Neutrophil (primary cell): ENCODE results near the gene ASIC1.

Source experiments
- H3K27ac ChIP-seq: fragments of 200-600 bp; sonication (generic); 2 replicates; pipeline ENCODE4 v1.5.1; 2016; ENCODE audit warnings: mild to moderate bottlenecking, moderate library complexity
- H3K27me3 ChIP-seq: fragments of 200-600 bp; sonication (generic); 2 replicates; pipeline ENCODE4 v1.6.0; 2016; ENCODE audit warnings: mild to moderate bottlenecking
- H3K36me3 ChIP-seq: fragments of 200-600 bp; sonication (generic); 2 replicates; pipeline ENCODE4 v1.5.1; 2017
- H3K4me1 ChIP-seq, 2 experiments: fragments of 200-600 bp in 1 of 2; sonication (generic) in 1 of 2; 1 replicate in 1 of 2; 2 replicates in 1 of 2; pipeline versions ENCODE4 v1.5.1 to v1.6.1; 2013 to 2016; ENCODE audit warnings: low read depth in 1 of 2, low read length in 1 of 2, mild to moderate bottlenecking in 1 of 2, moderate library complexity in 1 of 2; ENCODE audit not compliant: control insufficient read depth in 1 of 2, insufficient read depth in 1 of 2
- H3K4me3 ChIP-seq, 2 experiments: fragments of 200-600 bp in 1 of 2; sonication (generic) in 1 of 2; 1 replicate in 1 of 2; 2 replicates in 1 of 2; pipeline ENCODE4 v1.5.1; 2013 to 2016; ENCODE audit warnings: low read depth in 1 of 2, low read length in 1 of 2, mild to moderate bottlenecking in 1 of 2, moderate library complexity in 1 of 2
- H3K9me3 ChIP-seq: fragments of 200-600 bp; sonication (generic); 2 replicates; pipeline ENCODE4 v1.5.1; 2016
- TF ChIP-seq, protein P1 (sequence below): fragments of 200-600 bp; sonication (generic); IDR thresholded peaks from 2 replicates; pipeline ENCODE4 v1.5.1; 2016; ENCODE audit warnings: antibody characterized with exemption

Gene ASIC1

GRCh38 chr12:50120953-50121352 lies 63.6 kb downstream of the ASIC1 start:
- no peaks in the 10 kb centered on the region for H3K9me3 ChIP-seq
- peaks cover 54% of the 10 kb centered on the region for H3K36me3 ChIP-seq
- TF ChIP-seq, protein P1, sequence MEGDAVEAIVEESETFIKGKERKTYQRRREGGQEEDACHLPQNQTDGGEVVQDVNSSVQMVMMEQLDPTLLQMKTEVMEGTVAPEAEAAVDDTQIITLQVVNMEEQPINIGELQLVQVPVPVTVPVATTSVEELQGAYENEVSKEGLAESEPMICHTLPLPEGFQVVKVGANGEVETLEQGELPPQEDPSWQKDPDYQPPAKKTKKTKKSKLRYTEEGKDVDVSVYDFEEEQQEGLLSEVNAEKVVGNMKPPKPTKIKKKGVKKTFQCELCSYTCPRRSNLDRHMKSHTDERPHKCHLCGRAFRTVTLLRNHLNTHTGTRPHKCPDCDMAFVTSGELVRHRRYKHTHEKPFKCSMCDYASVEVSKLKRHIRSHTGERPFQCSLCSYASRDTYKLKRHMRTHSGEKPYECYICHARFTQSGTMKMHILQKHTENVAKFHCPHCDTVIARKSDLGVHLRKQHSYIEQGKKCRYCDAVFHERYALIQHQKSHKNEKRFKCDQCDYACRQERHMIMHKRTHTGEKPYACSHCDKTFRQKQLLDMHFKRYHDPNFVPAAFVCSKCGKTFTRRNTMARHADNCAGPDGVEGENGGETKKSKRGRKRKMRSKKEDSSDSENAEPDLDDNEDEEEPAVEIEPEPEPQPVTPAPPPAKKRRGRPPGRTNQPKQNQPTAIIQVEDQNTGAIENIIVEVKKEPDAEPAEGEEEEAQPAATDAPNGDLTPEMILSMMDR: no peak
- no peak overlapping the region for H3K4me3 ChIP-seq
- H3K27me3 ChIP-seq: no peaks in the 10 kb centered on the region
- H3K27ac ChIP-seq: no peak overlapping the region
- H3K4me1 ChIP-seq: no peaks in the 10 kb centered on the region

GRCh38 chr12:50121641-50122040 lies 64.2 kb downstream of the ASIC1 start:
- Histone ChIP-seq H3K27me3 (no peaks in the 10 kb centered on the region), H3K27ac (no peak overlapping the region), H3K4me3 (no peak overlapping the region), H3K4me1 (no peaks in the 10 kb centered on the region), H3K9me3 (no peaks in the 10 kb centered on the region), H3K36me3 (peaks cover 50% of the 10 kb centered on the region)
- TF ChIP-seq, protein P1: no peak

DNA sequence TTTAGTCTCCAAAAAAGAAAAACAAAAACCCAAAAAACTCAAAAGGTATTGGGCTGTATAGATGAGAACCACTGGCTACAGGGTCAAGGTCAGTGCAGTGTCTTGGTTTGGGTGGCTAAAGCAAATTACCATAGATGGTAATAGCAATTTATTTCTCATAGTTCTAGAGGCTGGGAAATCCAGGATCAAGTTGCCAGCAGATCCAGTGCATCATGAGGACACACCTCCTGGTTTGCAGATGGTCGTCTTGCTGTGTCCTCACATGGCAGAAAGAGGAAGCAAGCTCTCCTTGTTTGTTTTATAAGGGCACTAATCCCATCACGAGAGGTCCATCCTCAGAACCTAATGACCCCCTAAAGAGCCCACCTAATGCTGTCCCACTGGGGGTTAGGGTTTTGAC lies 65.8 kb downstream of the ASIC1 start:
- Histone ChIP-seq H3K27me3 (no peaks in the 10 kb centered on the region), H3K27ac (no peak overlapping the region), H3K4me1 (no peaks in the 10 kb centered on the region), H3K9me3 (no peaks in the 10 kb centered on the region), H3K36me3 (peaks cover 61% of the 10 kb centered on the region), H3K4me3 (no peak overlapping the region)
- TF ChIP-seq, protein P1: no peak

- Histone ChIP-seq H3K9me3 (no peaks in the 10 kb centered on the region), H3K4me3 (no peak overlapping the region), H3K4me1 (no peaks in the 10 kb centered on the region), H3K27ac (no peak overlapping the region), H3K36me3 (peaks cover 61% of the 10 kb centered on the region), H3K27me3 (no peaks in the 10 kb centered on the region)
- TF ChIP-seq, protein P1: no peak
Measured at GRCh38 chr12:50127546-50127945, 70.2 kb downstream of the ASIC1 start.

DNA sequence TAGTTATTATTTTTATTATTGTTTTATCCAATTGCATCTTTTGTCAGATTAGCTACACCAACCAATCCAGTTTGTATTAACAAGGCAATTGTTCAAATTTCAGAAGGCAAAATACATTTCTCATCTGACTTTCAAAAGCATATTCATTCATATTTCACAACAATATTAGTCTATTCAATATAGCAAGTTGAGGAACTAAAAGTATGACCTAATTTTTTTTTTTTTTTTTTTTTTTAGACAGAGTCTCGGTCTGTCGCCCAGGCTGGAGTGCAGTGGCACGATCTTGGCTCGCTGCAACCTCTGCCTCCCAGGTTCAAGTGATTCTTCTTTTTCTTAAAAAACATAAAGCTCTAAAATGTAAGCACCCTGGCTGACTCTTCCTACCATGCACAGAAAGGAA lies 71.9 kb downstream of the ASIC1 start:
- Histone ChIP-seq H3K9me3 (no peaks in the 10 kb centered on the region), H3K27ac (no peak overlapping the region), H3K4me1 (no peaks in the 10 kb centered on the region), H3K27me3 (no peaks in the 10 kb centered on the region), H3K36me3 (peaks cover 72% of the 10 kb centered on the region), H3K4me3 (no peak overlapping the region)
- TF ChIP-seq, protein P1: no peak

DNA sequence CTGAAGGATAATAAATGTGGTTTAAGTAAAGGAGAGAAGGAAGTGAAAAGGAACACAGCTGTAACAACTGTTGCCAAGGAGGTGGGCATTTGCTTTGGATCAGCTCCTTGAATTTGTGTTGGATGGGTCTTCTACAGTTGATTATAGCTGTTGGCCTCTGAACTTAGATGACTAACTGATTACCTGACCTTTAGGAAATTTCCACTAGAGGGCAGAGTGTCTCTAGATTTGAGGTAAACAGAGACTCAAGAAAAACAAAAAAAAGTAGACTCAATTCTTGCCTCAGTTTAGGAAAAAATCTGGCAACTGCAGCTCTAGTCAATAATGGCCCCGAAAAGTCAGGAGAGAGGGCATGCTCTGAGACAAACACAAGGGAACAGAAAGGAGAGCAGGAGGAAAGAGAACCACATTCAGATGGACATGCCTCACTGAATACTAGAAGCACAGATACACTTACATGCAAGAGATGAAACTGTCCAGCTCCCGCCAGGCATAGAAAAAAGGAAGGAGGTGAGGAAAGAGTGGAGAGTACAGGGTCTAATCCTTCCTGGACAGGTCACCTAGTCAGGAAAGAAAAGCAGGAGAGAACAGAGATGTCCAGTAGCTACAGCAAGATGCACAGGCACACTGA lies 75.2 kb downstream of the ASIC1 start:
- no peaks in the 10 kb centered on the region for H3K9me3 ChIP-seq
- TF ChIP-seq, protein P1: no peak
- H3K4me3 ChIP-seq: no peak overlapping the region
- peaks cover 91% of the 10 kb centered on the region for H3K36me3 ChIP-seq
- no peaks in the 10 kb centered on the region for H3K27me3 ChIP-seq
- no peak overlapping the region for H3K27ac ChIP-seq
- no peaks in the 10 kb centered on the region for H3K4me1 ChIP-seq
